ENCODE data around the gene HFM1.
"Not testable (repeated sequence)": the region's sequence is repeated elsewhere in the genome, so short reads cannot be mapped to it uniquely, and the experiment has no call there.

HFM1 gene

GRCh38 chr1:91428182-91428798 is 23.7 kb upstream of the HFM1 start:
- no peak overlapping the region for H3K4me3 ChIP-seq (replicated peaks; ENCODE audit: insufficient read depth, low read length)
- H3K27me3 ChIP-seq (ENCODE audit: insufficient read depth, poor library complexity, severe bottlenecking), result no peaks in the 10 kb centered on the region
- no peak for TF ChIP-seq POLR2AphosphoS5 (IDR thresholded peaks at IDR 0.05; ENCODE audit: low read depth)
- no peak for TF ChIP-seq SPI1 (IDR thresholded peaks at IDR 0.05; ENCODE audit: borderline replicate concordance, low read depth)
- TF ChIP-seq GABPA (IDR thresholded peaks at IDR 0.05; ENCODE audit: low read depth), result no peak
- TF ChIP-seq, protein P1, sequence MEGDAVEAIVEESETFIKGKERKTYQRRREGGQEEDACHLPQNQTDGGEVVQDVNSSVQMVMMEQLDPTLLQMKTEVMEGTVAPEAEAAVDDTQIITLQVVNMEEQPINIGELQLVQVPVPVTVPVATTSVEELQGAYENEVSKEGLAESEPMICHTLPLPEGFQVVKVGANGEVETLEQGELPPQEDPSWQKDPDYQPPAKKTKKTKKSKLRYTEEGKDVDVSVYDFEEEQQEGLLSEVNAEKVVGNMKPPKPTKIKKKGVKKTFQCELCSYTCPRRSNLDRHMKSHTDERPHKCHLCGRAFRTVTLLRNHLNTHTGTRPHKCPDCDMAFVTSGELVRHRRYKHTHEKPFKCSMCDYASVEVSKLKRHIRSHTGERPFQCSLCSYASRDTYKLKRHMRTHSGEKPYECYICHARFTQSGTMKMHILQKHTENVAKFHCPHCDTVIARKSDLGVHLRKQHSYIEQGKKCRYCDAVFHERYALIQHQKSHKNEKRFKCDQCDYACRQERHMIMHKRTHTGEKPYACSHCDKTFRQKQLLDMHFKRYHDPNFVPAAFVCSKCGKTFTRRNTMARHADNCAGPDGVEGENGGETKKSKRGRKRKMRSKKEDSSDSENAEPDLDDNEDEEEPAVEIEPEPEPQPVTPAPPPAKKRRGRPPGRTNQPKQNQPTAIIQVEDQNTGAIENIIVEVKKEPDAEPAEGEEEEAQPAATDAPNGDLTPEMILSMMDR (IDR thresholded peaks at IDR 0.05; ENCODE audit: insufficient read depth, low read length), result no peak
- TF ChIP-seq, protein P2, sequence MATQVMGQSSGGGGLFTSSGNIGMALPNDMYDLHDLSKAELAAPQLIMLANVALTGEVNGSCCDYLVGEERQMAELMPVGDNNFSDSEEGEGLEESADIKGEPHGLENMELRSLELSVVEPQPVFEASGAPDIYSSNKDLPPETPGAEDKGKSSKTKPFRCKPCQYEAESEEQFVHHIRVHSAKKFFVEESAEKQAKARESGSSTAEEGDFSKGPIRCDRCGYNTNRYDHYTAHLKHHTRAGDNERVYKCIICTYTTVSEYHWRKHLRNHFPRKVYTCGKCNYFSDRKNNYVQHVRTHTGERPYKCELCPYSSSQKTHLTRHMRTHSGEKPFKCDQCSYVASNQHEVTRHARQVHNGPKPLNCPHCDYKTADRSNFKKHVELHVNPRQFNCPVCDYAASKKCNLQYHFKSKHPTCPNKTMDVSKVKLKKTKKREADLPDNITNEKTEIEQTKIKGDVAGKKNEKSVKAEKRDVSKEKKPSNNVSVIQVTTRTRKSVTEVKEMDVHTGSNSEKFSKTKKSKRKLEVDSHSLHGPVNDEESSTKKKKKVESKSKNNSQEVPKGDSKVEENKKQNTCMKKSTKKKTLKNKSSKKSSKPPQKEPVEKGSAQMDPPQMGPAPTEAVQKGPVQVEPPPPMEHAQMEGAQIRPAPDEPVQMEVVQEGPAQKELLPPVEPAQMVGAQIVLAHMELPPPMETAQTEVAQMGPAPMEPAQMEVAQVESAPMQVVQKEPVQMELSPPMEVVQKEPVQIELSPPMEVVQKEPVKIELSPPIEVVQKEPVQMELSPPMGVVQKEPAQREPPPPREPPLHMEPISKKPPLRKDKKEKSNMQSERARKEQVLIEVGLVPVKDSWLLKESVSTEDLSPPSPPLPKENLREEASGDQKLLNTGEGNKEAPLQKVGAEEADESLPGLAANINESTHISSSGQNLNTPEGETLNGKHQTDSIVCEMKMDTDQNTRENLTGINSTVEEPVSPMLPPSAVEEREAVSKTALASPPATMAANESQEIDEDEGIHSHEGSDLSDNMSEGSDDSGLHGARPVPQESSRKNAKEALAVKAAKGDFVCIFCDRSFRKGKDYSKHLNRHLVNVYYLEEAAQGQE (IDR thresholded peaks at IDR 0.05; ENCODE audit: insufficient replicate concordance, low read depth), result no peak
- DNase-seq (ENCODE audit: low read depth in 1 of 2, low spot score in 1 of 2), result no peak
- no peak overlapping the region for H3K27ac ChIP-seq (replicated peaks)

DNA sequence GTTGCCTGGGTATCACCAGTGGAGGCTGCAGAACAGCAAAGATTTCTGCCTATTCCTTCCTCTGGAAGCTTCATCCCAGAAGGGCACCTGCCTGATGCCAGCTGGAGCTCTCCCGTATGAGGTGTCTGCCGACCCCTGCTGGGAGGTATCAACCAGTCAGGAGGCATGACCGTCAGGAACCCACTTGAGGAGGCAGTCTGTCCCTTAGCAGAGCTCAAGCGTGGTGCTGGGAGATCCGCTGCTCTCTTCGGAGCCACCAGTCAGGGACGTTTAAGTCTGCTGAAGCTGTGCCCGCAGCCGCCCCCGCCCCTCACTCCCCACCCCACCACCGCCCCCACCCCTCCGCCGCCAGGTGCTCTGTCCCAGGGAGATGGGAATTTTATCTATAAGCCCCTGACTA is 23.1 kb upstream of the HFM1 start:
- no peak for DNase-seq (ENCODE audit: low read depth in 1 of 2, low spot score in 1 of 2)
- Histone ChIP-seq H3K27ac (replicated peaks) (no peak overlapping the region), H3K27me3 (ENCODE audit: insufficient read depth, poor library complexity, severe bottlenecking) (no peaks in the 10 kb centered on the region), H3K4me3 (replicated peaks; ENCODE audit: insufficient read depth, low read length) (no peak overlapping the region)
- TF ChIP-seq, protein P1 (IDR thresholded peaks at IDR 0.05; ENCODE audit: insufficient read depth, low read length), result no peak
- TF ChIP-seq GABPA (IDR thresholded peaks at IDR 0.05; ENCODE audit: low read depth) (no peak), SPI1 (IDR thresholded peaks at IDR 0.05; ENCODE audit: borderline replicate concordance, low read depth) (no peak), POLR2AphosphoS5 (IDR thresholded peaks at IDR 0.05; ENCODE audit: low read depth) (no peak)
- TF ChIP-seq, protein P2 (IDR thresholded peaks at IDR 0.05; ENCODE audit: insufficient replicate concordance, low read depth), result no peak

DNA sequence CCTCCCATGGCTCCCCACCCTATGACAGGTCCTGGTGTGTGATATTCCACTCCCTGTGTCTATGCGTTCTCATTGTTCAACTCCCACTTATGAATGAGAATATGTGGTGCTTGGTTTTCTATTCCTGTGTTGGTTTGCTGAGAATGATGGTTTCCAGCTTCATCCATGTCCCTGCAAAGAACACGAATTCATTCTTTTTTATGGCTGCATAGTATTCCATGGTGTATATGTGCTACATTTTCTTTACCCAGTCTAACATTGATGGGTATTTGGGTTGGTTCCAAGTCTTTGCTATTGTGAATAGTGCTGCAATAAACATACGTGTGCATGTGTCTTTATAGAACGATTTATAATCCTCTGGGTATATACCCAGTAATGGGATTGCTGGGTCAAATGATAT is 17.9 kb upstream of the HFM1 start:
- H3K4me3 ChIP-seq (replicated peaks; ENCODE audit: insufficient read depth, low read length); H3K27me3 ChIP-seq (ENCODE audit: insufficient read depth, poor library complexity, severe bottlenecking); DNase-seq (ENCODE audit: low read depth in 1 of 2, low spot score in 1 of 2); H3K27ac ChIP-seq (replicated peaks): not testable (repeated sequence)

DNA sequence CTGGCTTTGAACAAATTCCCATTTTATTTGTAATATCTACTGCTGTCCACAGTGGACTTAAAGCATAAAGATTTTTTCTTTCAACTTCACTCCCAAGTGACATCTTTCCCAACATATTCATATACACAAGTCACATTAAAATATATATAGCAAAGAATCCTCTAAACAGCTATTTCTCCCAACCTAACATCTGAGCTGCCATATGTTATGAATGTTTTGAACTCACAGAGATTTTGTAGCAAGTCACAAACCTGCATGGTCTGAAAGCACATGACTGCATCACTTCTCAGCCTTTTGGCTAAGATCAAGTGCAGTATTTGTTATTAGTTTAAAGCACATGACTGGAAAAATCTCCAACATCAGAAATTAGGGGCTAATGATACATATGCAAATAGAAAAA is 7.7 kb upstream of the HFM1 start:
- no peak for DNase-seq (ENCODE audit: low read depth in 1 of 2, low spot score in 1 of 2)
- TF ChIP-seq SPI1 (IDR thresholded peaks at IDR 0.05; ENCODE audit: borderline replicate concordance, low read depth), result no peak
- TF ChIP-seq, protein P1 (IDR thresholded peaks at IDR 0.05; ENCODE audit: insufficient read depth, low read length), result no peak
- TF ChIP-seq, protein P2 (IDR thresholded peaks at IDR 0.05; ENCODE audit: insufficient replicate concordance, low read depth), result no peak
- no peak for TF ChIP-seq POLR2AphosphoS5 (IDR thresholded peaks at IDR 0.05; ENCODE audit: low read depth)
- TF ChIP-seq GABPA (IDR thresholded peaks at IDR 0.05; ENCODE audit: low read depth), result no peak
- H3K4me3 ChIP-seq (replicated peaks; ENCODE audit: insufficient read depth, low read length), result no peak overlapping the region
- no peak overlapping the region for H3K27ac ChIP-seq (replicated peaks)
- peaks cover 15% of the 10 kb centered on the region for H3K27me3 ChIP-seq (ENCODE audit: insufficient read depth, poor library complexity, severe bottlenecking)
